ENCODE measurements around the gene DTYMK. TPM values are rescaled to one million over a fixed set of nuclear protein-coding genes. Genes with fewer than 3 reads are reported as not detected.

The DTYMK gene
- total and polyA plus RNA-seq, 2 of the 8 experiments (the other 6 are each of a cell fraction or from before 2014, with no cell fraction given): 58.3 to 69.9 TPM

DNA sequence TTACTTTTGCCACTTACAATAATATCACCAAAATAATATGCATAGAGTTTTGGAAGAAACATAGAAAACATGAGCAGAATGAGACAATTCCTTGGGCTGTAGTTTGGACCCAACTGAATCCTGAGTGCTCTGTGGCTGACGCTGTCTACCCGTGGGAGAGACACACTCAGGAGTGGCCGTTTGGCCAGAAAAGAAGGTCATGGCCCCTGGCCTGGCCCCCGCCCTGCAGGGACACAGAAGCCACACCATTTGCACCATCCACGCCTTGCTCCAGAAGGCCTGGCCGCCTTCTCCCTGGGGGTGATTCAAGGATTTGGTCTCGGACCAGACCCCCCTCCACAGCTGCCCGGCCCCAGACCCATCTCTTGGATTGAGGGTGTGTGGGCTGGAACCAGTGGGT is 41.4 kb upstream of the DTYMK start:
- H4K91ac ChIP-seq (replicated peaks; ENCODE audit: insufficient read length, low read length): no peak overlapping the region
- ChIA-PET CTCF (ENCODE audit: partially characterized antibody) (no interaction called here), POLR2A (ENCODE audit: partially characterized antibody) (interaction anchor here (10.7 kb wide), 1 partner anchor 26 kb away, joined by 64 read pairs; the partner anchor contains the start of gene ING5)
- peaks cover 2% of the 10 kb centered on the region; the same call in 1 of the 2 replicates for H3K79me1 ChIP-seq (ENCODE audit: low read depth, low read length)
- H3K4me2 ChIP-seq (ENCODE audit: insufficient read depth in 1 of 2, low read depth in 2 of 2, low read length in 2 of 2): no peak overlapping the region
- no peak for FAIRE-seq
- no peaks in the 10 kb centered on the region for H3K4me1 ChIP-seq (replicated peaks in 1 of 4; ENCODE audit: control insufficient read depth in 3 of 4, insufficient read depth in 4 of 4, low read length in 3 of 4)
- 90% methylated on average over 8 of the region's 8 CpGs; no CpG with 5 or more reads in 1 of the 2 experiments for WGBS, 2 experiments (ENCODE audit: extremely low coverage in 1 of 2, insufficient coverage in 1 of 2, insufficient read length in 1 of 2, insufficient replicate concordance in 2 of 2, low coverage in 1 of 2, low lambda C conversion rate in 2 of 2, missing lambda C conversion rate in 1 of 2)
- no peaks in the 10 kb centered on the region for H3K23me2 ChIP-seq (ENCODE audit: low read depth, low read length)
- no peak overlapping the region for H3K27ac ChIP-seq (ENCODE audit: low read depth, low read length)
- H4K20me1 ChIP-seq (replicated peaks in 1 of 2; ENCODE audit: control insufficient read depth in 1 of 2, insufficient read depth in 2 of 2, low read length in 2 of 2): peaks cover 0 to 3% of the 10 kb centered on the region in 2 experiments
- no peak overlapping the region for H2BK20ac ChIP-seq (ENCODE audit: low read length)
- H3K18ac ChIP-seq (ENCODE audit: extremely low read depth, low read length): no peak overlapping the region
- no peak overlapping the region for H2BK15ac ChIP-seq (ENCODE audit: low read length)
- H3K23ac ChIP-seq (ENCODE audit: insufficient read length): no peak overlapping the region
- no peak overlapping the region for H3K56ac ChIP-seq (replicated peaks; ENCODE audit: insufficient read length, low read depth, low read length)
- no peak overlapping the region for H2AFZ ChIP-seq (ENCODE audit: low read length)
- H2BK5ac ChIP-seq (ENCODE audit: low read depth, low read length): no peak overlapping the region
- no peak overlapping the region for H2BK120ac ChIP-seq (replicated peaks; ENCODE audit: low read depth, low read length)
- H3K4ac ChIP-seq (replicated peaks; ENCODE audit: insufficient read length, low read depth, low read length): no peak overlapping the region
- no peak overlapping the region for H3K4me3 ChIP-seq (ENCODE audit: extremely low read depth in 1 of 4, insufficient read depth in 2 of 4, low read depth in 3 of 4, low read length in 4 of 4)
- H3K9ac ChIP-seq (replicated peaks in 1 of 4; ENCODE audit: extremely low read depth in 1 of 4, low read depth in 3 of 4, low read length in 3 of 4): no peak overlapping the region
- no peak overlapping the region for H2BK12ac ChIP-seq (ENCODE audit: low read depth, low read length)
- H4K8ac ChIP-seq (ENCODE audit: extremely low read depth, insufficient read depth, low read length): no peak overlapping the region
- DNase-seq (ENCODE audit: low read depth in 1 of 2, low spot score in 2 of 2): no peak
- peaks cover 3% of the 10 kb centered on the region in 2 experiments for H3K9me3 ChIP-seq (ENCODE audit: insufficient read depth in 2 of 2, low read depth in 1 of 2, low read length in 1 of 2)
- H3K14ac ChIP-seq (ENCODE audit: insufficient read length): no peak overlapping the region
- no peak overlapping the region for H4K5ac ChIP-seq (ENCODE audit: insufficient read length, low read depth, low read length)
- peaks cover 0 to 13% (median 8%) of the 10 kb centered on the region in 4 experiments; a peak in 6 of 8 replicates for H3K36me3 ChIP-seq (ENCODE audit: control insufficient read depth in 2 of 4, insufficient read depth in 4 of 4, low read length in 3 of 4)
- H3K27me3 ChIP-seq (replicated peaks in 1 of 4; ENCODE audit: control insufficient read depth in 3 of 4, extremely low read depth in 1 of 4, insufficient read depth in 3 of 4, low read length in 3 of 4): no peaks in the 10 kb centered on the region
- H2AK5ac ChIP-seq (ENCODE audit: low read depth, low read length): no peak overlapping the region
- H3K79me2 ChIP-seq (ENCODE audit: control insufficient read depth in 1 of 2, insufficient read depth in 2 of 2, low read length in 2 of 2): no peaks in the 10 kb centered on the region
- TF ChIP-seq NRF1 (IDR thresholded peaks at IDR 0.05; ENCODE audit: low read depth, low read length): no peak
- no peak for TF ChIP-seq RXRA (IDR thresholded peaks at IDR 0.05; ENCODE audit: insufficient read depth, low read depth, low read length)
- no peak for TF ChIP-seq JUND (IDR thresholded peaks at IDR 0.05; ENCODE audit: low read length)
- TF ChIP-seq JUN (IDR thresholded peaks at IDR 0.05; ENCODE audit: low read depth, low read length): no peak
